Measurements from ENCODE around the gene ESR1. TPM values are rescaled to one million over a fixed set of nuclear protein-coding genes. Genes with fewer than 3 reads are reported as not detected.

The ESR1 gene
- total RNA-seq, 1 experiment from 2014 or later, result not detected

GRCh38 chr6:151762817-151763216 is 44.7 kb upstream of the ESR1 start:
- TF ChIP-seq CTCF (conservative IDR thresholded peaks at IDR 0.05), result no peak
- Histone ChIP-seq H3K27ac (ENCODE audit: insufficient read length, low read depth, low read length) (no peak overlapping the region), H2AK5ac (ENCODE audit: insufficient read length, low read length) (no peak overlapping the region), H4K5ac (ENCODE audit: insufficient read length, low read depth, low read length) (no peak overlapping the region), H3K14ac (ENCODE audit: insufficient read depth, low read length) (no peak overlapping the region), H2BK5ac (ENCODE audit: insufficient read length, low read length) (no peak overlapping the region), H3T11ph (ENCODE audit: low read length) (no peak overlapping the region), H3K79me1 (ENCODE audit: insufficient read depth, low read depth, low read length, poor library complexity, severe bottlenecking) (no peaks in the 10 kb centered on the region), H3K23me2 (ENCODE audit: insufficient read length, low read depth, low read length, poor library complexity, severe bottlenecking) (no peaks in the 10 kb centered on the region), H3K4me1 (ENCODE audit: insufficient read depth, low read length) (no peaks in the 10 kb centered on the region), H3K9ac (ENCODE audit: extremely low read depth, insufficient read length, low read length) (no peak overlapping the region), H4K91ac (ENCODE audit: insufficient read length, low read depth, low read length) (no peak overlapping the region), H3K27me3 (ENCODE audit: insufficient read depth, low read length) (no peaks in the 10 kb centered on the region), H3K79me2 (ENCODE audit: insufficient read depth, low read length) (no peaks in the 10 kb centered on the region), H3K23ac (ENCODE audit: insufficient read length, low read depth, low read length) (no peak overlapping the region), H2BK15ac (ENCODE audit: low read depth, low read length) (no peak overlapping the region), H3K4me2 (ENCODE audit: insufficient read depth, insufficient read length, low read length) (no peak overlapping the region), H3K56ac (ENCODE audit: insufficient read length, low read depth, low read length) (no peak overlapping the region), H4K20me1 (ENCODE audit: control insufficient read depth, insufficient read depth, insufficient read length) (no peaks in the 10 kb centered on the region), H2BK20ac (ENCODE audit: low read depth, low read length, poor library complexity, severe bottlenecking) (no peak overlapping the region), H2BK12ac (ENCODE audit: insufficient read length, low read depth, low read length) (no peak overlapping the region), H3K4ac (ENCODE audit: low read depth, low read length) (no peak overlapping the region), H2BK120ac (ENCODE audit: low read depth, low read length, poor library complexity, severe bottlenecking) (no peak overlapping the region), H4K8ac (replicated peaks; ENCODE audit: insufficient read length, low read depth, low read length) (no peak overlapping the region), H2AFZ (ENCODE audit: low read length) (no peak overlapping the region), H3K18ac (ENCODE audit: insufficient read length, low read depth, low read length) (no peak overlapping the region), H3K9me3 (ENCODE audit: control insufficient read depth, low read depth, low read length) (no peaks in the 10 kb centered on the region)
- Mint-ChIP-seq H3K27ac (no peak overlapping the region), H3K4me1 (peaks cover 15 to 21% of the 10 kb centered on the region in 2 experiments), H3K36me3 (ENCODE audit: insufficient read depth in 1 of 3, low read depth in 3 of 3) (no peaks in the 10 kb centered on the region), H3K9me3 (no peaks in the 10 kb centered on the region), H3K4me3 (no peak overlapping the region), H3K27me3 (ENCODE audit: low read depth) (no peaks in the 10 kb centered on the region)
- WGBS (ENCODE audit: extremely low coverage, insufficient read length, low lambda C conversion rate), result no CpG with 5 or more reads among the region's 4 CpGs
- no peak for DNase-seq
